ENCODE measurements around the gene DNMT3A.

DNMT3A gene

GRCh38 chr2:25304321-25304720 lies 37.4 kb downstream of the DNMT3A start:
- Mint-ChIP-seq H3K9me3 (no peaks in the 10 kb centered on the region), H3K27ac (no peak overlapping the region)

DNA sequence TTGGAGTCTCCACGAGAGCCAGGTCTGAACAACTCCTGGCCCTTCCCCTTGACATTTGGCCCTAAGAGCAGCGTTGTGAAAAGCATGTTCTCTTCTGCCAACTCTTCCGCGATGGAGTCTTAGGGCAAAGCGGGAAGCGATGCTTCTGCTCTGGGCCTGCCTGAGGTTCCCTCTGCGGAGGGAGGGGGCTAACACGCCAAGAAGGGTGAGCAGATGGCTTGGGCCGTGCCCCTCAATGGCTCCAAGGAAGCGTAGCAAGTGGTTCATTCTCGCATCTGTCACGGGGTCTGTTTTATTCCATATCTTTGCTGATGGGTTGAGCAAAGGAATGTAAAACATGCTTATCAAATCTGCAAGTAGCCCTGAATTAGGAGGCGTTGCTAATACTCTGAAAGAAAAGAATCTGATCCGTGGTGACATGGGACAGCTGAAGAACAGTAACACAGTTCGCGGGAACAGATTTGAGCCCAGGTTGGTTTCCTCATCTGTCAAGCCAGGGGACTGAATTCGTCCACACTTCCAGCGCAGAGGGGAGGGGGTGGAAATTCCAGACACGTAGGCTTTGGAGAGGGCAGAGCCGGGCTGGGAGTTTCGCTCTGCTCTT lies 38.0 kb downstream of the DNMT3A start:
- peaks cover 80% of the 10 kb centered on the region for H3K4me1 Mint-ChIP-seq (ENCODE audit: low read depth)
- H3K27me3 Mint-ChIP-seq = no peaks in the 10 kb centered on the region
- no peaks in the 10 kb centered on the region for H3K9me3 Mint-ChIP-seq
- no peak overlapping the region for H3K4me3 Mint-ChIP-seq
- peak overlapping the region; percentile 11 for H3K27ac Mint-ChIP-seq
- H3K36me3 Mint-ChIP-seq (ENCODE audit: low read depth) = peaks cover 77% of the 10 kb centered on the region

More at GRCh38 chr2:25304321-25304720, 37.4 kb downstream of the DNMT3A start:
- peaks cover 86% of the 10 kb centered on the region for H3K4me1 Mint-ChIP-seq (ENCODE audit: low read depth)
- H3K36me3 Mint-ChIP-seq (ENCODE audit: low read depth) = peaks cover 76% of the 10 kb centered on the region
- no peak overlapping the region for H3K4me3 Mint-ChIP-seq
- H3K27me3 Mint-ChIP-seq = no peaks in the 10 kb centered on the region

- H3K4me1 Mint-ChIP-seq (ENCODE audit: low read depth) = peaks cover 78% of the 10 kb centered on the region
- H3K36me3 Mint-ChIP-seq (ENCODE audit: low read depth) = peaks cover 69% of the 10 kb centered on the region
- H3K9me3 Mint-ChIP-seq = no peaks in the 10 kb centered on the region
- H3K4me3 Mint-ChIP-seq = no peak overlapping the region
- no peak overlapping the region for H3K27ac Mint-ChIP-seq
- no peaks in the 10 kb centered on the region for H3K27me3 Mint-ChIP-seq
Measured at GRCh38 chr2:25302758-25303375, 38.9 kb downstream of the DNMT3A start.

DNA sequence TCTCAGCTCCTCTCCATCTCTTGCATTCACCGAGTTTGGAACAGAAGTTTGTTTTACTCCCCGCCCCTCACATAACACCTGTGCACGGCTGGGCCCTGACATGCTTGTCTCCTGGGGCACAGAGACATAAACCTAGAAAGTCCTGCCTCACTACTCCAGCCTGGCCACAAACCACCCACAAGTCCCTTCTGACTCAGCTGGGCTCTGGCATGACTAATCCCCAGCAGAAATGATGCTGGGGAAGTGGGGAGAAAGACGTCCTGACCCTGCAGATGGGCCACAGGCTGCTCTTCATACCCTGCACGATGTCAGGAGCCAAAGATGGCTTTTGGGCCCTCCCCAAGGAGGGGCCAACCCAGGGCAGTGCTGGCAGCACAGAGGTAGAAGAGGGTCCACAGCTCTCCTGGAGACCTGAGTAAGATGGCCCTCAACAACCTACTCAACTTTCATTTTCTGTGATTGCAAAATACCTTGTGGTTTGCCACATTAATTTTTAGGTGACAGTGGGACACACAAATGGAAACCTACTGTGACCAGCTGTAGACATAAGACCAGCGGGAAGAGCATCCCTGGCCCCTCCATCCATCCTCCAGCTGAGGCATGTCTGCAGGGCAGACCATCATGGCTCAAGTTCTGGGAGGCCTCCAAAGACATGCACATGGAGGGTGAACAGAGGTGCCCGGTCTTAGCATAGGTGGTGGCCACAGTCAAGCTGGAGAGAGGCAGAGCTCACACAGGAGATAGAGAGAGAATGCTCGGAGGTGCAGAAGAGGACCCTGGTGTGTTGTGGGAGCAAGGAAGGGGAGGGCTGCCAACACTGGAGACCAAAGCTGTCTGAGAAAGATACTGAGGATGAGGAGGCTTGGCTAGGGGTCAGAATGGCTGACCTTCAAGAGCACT lies 40.0 kb downstream of the DNMT3A start:
- Mint-ChIP-seq H3K27ac (peak overlapping the region; percentile 84), H3K9me3 (no peaks in the 10 kb centered on the region), H3K27me3 (no peaks in the 10 kb centered on the region), H3K4me3 (peak overlapping the region; percentile 54), H3K4me1 (ENCODE audit: low read depth) (peaks cover 75% of the 10 kb centered on the region), H3K36me3 (ENCODE audit: low read depth) (peaks cover 58% of the 10 kb centered on the region)

GRCh38 chr2:25300001-25300400 lies 41.7 kb downstream of the DNMT3A start:
- Mint-ChIP-seq H3K27ac (no peak overlapping the region), H3K36me3 (ENCODE audit: low read depth) (peaks cover 51% of the 10 kb centered on the region)

DNA sequence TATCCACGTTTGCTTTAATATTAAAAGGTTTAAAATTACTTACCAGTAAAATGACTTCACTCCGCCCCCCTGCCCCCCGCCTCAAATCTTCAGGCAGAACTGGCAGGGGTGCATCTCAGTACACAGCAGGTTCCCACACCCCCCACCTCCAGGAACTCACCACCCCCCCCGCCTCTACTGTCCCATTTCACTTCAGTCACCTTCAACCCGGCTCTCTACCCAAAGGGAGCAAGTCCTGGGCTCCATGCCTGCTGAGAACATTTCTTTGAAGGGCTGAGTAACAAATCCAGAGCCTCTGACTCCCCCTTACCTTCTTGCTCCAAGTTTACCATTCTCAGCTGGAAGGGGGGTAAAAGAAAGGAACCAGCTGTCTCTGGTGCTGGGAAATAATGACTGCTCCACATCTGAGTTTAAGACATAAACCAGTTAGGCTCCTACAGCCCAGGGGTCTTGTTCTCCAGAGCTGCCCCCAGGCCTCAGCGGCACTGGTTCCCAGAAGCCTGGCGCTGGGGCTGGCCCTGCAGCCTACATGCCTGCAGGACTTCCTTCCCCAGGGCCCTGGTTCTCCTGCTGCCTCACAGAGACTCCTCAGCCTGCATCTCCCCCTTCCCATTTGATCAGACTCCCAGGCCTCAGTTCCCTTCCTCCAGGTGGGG lies 42.8 kb downstream of the DNMT3A start:
- no peak overlapping the region for H3K4me3 Mint-ChIP-seq
- H3K9me3 Mint-ChIP-seq = no peaks in the 10 kb centered on the region
- no peak overlapping the region for H3K27ac Mint-ChIP-seq
- H3K36me3 Mint-ChIP-seq (ENCODE audit: low read depth) = peaks cover 45% of the 10 kb centered on the region
- no peaks in the 10 kb centered on the region for H3K27me3 Mint-ChIP-seq
- H3K4me1 Mint-ChIP-seq (ENCODE audit: low read depth) = peaks cover 76% of the 10 kb centered on the region

More at GRCh38 chr2:25300001-25300400, 41.7 kb downstream of the DNMT3A start:
- H3K9me3 Mint-ChIP-seq = no peaks in the 10 kb centered on the region
- H3K4me1 Mint-ChIP-seq (ENCODE audit: low read depth) = peaks cover 76% of the 10 kb centered on the region
- H3K27me3 Mint-ChIP-seq = no peaks in the 10 kb centered on the region
- H3K4me3 Mint-ChIP-seq = no peak overlapping the region

DNA sequence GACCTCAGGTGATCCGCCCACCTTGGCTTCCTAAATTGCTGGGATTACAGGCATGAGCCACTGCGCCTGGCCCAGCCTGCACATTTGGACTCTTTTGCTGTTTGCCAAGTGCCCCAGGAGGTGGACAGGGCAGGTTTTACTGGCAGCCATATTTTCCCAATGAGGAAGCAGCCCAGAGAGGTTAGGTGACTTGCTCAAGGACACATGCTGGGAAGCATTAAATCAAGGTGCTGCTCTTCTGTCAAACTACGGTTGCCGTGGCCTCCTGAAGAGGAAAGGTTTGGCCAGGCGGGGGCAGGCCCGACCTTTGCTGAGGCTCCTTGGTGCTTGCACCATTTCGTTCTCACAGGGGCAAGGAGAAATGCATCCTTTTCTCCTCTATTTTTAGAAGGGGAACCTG lies 44.0 kb downstream of the DNMT3A start:
- Mint-ChIP-seq H3K27ac (no peak overlapping the region), H3K4me3 (no peak overlapping the region), H3K9me3 (no peaks in the 10 kb centered on the region), H3K4me1 (ENCODE audit: low read depth) (peaks cover 72% of the 10 kb centered on the region), H3K27me3 (no peaks in the 10 kb centered on the region), H3K36me3 (ENCODE audit: low read depth) (peaks cover 46% of the 10 kb centered on the region)

- Mint-ChIP-seq H3K36me3 (ENCODE audit: low read depth) (peaks cover 40% of the 10 kb centered on the region), H3K27me3 (no peaks in the 10 kb centered on the region), H3K4me1 (ENCODE audit: low read depth) (peaks cover 71% of the 10 kb centered on the region), H3K9me3 (no peaks in the 10 kb centered on the region), H3K4me3 (peak overlapping the region; percentile 59), H3K27ac (peak overlapping the region; percentile 89)
Measured at GRCh38 chr2:25295621-25296020, 46.1 kb downstream of the DNMT3A start.

DNA sequence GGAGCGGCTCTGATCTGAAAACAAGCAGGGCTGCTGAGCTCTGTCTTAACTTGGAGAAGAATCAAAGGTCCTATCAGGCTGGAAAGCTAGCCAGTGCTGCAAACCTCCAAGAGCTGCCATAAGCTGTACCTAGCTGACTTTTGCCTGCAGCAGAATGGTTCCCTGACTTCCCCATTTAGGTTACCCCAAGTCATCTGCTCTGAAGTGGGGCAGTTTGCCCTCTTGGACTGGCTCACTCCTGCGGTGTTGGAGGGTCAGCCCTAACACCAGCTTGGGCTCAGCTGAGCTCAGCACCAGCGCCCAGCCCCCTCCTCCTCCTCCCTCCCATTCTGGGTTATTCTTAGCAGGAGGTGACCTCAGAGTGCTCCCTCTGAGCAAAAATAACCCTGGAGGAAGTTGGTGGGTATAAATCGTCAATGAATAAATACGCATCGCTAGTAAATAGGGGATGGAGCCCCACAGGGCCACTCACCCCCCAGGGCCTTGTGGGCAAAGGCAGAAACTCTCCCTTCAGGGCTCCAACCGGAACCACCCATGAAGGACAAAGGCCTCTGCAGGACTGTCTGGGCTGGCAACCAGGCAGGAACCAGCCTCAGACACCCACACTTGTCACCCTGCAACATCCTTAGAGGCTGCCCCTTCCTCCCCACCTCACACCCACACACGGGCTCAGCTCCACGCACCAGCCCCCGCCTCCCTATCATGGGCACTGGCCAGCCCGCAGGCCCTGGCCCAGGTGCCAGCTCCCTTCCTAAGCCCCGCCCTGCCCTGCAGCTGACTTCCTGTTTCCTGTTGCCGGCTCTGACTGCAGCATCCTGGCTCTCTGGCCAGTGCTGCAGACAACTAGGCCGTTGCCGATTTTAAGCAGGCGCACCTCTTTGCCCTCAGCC lies 46.9 kb downstream of the DNMT3A start:
- H3K36me3 Mint-ChIP-seq (ENCODE audit: low read depth) = peaks cover 36% of the 10 kb centered on the region

DNA sequence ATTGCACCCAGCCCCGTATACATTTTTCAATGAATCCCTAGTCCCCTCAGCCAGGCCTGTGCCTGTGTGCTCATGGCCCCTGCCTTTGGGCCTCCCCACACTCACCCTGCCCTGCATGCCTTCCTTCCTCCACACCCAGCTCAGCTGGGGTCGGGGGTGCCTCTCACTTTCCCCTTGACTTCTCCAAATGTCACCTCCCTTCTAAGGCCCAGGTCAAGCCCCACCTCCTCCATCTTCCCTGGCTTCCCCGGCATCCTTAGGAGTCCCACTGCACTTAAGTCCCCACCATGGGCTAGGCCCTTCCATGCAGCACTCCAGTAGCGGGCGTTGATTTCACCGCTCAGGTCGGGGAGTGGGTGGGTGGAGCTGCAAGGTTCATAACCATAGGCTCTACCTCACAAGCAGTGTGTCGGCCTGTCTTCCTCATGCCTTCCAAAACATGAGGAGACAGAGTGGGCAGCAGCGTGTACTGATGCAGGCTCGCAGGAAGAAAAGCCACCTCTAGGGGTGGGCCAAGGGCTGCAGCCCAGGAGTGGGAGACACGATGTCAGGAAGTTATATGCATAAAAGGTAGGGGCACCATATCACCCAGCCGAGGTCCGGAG lies 47.7 kb downstream of the DNMT3A start:
- peaks cover 70% of the 10 kb centered on the region for H3K4me1 Mint-ChIP-seq (ENCODE audit: low read depth)

More for the DNA sequence above, 46.9 kb downstream of the DNMT3A start:
- Mint-ChIP-seq H3K9me3 (no peaks in the 10 kb centered on the region), H3K27me3 (no peaks in the 10 kb centered on the region), H3K4me1 (ENCODE audit: low read depth) (peaks cover 70% of the 10 kb centered on the region), H3K4me3 (peak overlapping the region; percentile 59), H3K27ac (peak overlapping the region; percentile 89)

GRCh38 chr2:25293145-25293544 lies 48.6 kb downstream of the DNMT3A start:
- Mint-ChIP-seq H3K9me3 (no peaks in the 10 kb centered on the region), H3K27ac (peak overlapping the region; percentile 81), H3K27me3 (no peaks in the 10 kb centered on the region), H3K4me1 (ENCODE audit: low read depth) (peaks cover 72% of the 10 kb centered on the region), H3K36me3 (ENCODE audit: low read depth) (peaks cover 31% of the 10 kb centered on the region), H3K4me3 (no peak overlapping the region)

More for the DNA sequence above, 47.7 kb downstream of the DNMT3A start:
- H3K9me3 Mint-ChIP-seq = no peaks in the 10 kb centered on the region
- peak overlapping the region; percentile 89 for H3K27ac Mint-ChIP-seq
- H3K4me3 Mint-ChIP-seq = peak overlapping the region; percentile 55
- H3K36me3 Mint-ChIP-seq (ENCODE audit: low read depth) = peaks cover 30% of the 10 kb centered on the region
- H3K27me3 Mint-ChIP-seq = no peaks in the 10 kb centered on the region

DNA sequence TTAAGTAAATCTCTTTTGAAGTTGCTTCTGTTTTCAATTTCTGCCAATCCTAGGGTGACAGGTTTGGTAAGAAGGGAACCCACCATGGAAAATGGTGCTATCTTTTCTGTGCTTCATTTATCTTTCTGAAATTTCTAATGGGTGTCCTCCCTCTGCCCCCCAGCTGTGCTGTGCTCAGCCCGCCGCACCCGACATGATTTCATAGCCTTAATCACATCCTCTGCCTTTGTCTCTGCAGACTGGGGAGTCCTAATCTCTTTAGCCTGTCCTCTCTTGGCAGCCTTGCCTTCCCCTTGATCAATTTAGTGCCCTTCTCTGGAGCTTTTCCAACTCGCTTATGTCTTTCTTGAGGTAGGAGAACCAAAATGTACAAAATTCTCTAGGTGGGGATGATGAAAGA lies 49.3 kb downstream of the DNMT3A start:
- Mint-ChIP-seq H3K9me3 (no peaks in the 10 kb centered on the region), H3K36me3 (ENCODE audit: low read depth) (peaks cover 33% of the 10 kb centered on the region), H3K4me1 (ENCODE audit: low read depth) (peaks cover 67% of the 10 kb centered on the region), H3K4me3 (no peak overlapping the region), H3K27ac (peak overlapping the region; percentile 21), H3K27me3 (no peaks in the 10 kb centered on the region)

DNA sequence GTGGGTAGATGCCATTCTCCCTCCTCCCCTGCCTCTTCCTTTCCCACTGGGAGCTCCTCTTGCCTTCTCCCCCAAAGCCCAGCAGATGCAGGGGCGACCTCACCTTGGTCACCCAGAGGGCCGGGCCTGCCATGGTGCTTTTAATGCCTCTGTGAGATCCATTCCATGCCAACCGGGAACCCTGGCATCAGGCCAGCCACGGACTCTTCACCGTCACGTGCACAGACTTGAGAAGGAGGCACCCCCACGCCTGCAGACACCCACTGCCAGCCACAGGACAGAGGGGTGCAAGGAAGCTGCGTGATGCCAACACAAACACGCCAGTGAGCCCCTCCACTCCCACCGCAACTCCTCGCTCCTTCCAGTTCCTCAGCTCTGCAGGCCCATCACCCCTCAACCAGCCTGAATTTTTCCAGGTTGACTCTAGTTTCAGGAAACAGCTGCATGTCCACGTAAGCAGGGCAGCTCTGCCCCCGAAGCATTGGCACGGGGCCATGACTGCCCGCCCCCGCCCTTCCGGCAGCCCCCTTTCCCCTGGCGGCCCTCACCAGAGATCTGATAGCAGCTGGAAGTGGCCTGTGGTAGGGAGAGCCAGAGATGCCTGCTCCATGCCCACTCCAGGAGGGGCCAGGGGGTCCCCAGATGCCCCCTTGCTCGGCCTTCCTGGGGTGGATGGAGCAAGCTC lies 50.8 kb downstream of the DNMT3A start:
- Mint-ChIP-seq H3K9me3 (no peaks in the 10 kb centered on the region), H3K27ac (peak overlapping the region; percentile 52), H3K4me1 (ENCODE audit: low read depth) (peaks cover 69% of the 10 kb centered on the region), H3K36me3 (ENCODE audit: low read depth) (peaks cover 34% of the 10 kb centered on the region), H3K4me3 (no peak overlapping the region), H3K27me3 (no peaks in the 10 kb centered on the region)

Measured in stimulated activated naive CD8-positive, alpha-beta T cell treated with anti-CD3 and anti-CD28 coated beads, Interleukin-15, Interleukin-2, amounts not matched to agents 100 ng/mL and 50 ng/mL, for 24 hours (primary cell).